K562 (cell line): ENCODE data around the gene CPSF7. TPM values are rescaled to one million over a fixed set of nuclear protein-coding genes. Genes with fewer than 3 reads are reported as not detected.

ENCODE experiments used
- ATAC-seq: fragments of 200-7000 bp; cut with Tn5 transposase; 3 replicates; pipeline ENCODE4 v1.9.1; 2020; ENCODE audit warnings: moderate library complexity
- BruUV-seq: library from RNA; stranded (reverse); fragments of 400-500 nt; replicated peaks from 2 replicates; lab custom pipeline; 2021; lab: Mats Ljungman, UMichigan
- CTCF ChIA-PET: fragments of 300-600 bp; formaldehyde crosslinking; extraction: SDS; loops from one replicate; lab custom pipeline; 2021; ENCODE audit warnings: low intra/inter-chr PET ratio; lab: Yijun Ruan, JAX
- POLR2A ChIA-PET: fragments of 300-600, 350-650 bp; sonication (Branson Sonifier 250); formaldehyde crosslinking; extraction: SDS; loops from one replicate; lab custom pipeline; 2021; ENCODE audit warnings: antibody characterized with exemption, inconsistent platforms; lab: Yijun Ruan, JAX
- DNase-seq, 4 experiments: peaks; one replicate each; pipeline versions ENCODE4 v3.0.0 to v3.0.0-alpha.2; 2011 to 2018; ENCODE audit warnings: low spot score in 3 of 4, mixed read lengths in 3 of 4; ENCODE audit errors: extremely low read depth in 1 of 4
- FAIRE-seq: peaks from 2 replicates; lab custom pipeline; 2011; peaks lifted over from hg19 to GRCh38; lab: Jason Lieb, UNC
- H2AFZ ChIP-seq: 2 replicates; pipeline ENCODE4 v1.6.0; 2011; ENCODE audit warnings: low read depth, low read length, control low read depth, inconsistent platforms
- H3K27ac ChIP-seq: fragments of 200-600 bp; 3 replicates; pipeline ENCODE4 v1.8.0; 2011; ENCODE audit warnings: low read depth, mild to moderate bottlenecking, control low read depth, inconsistent platforms, low read length, moderate library complexity, mixed read lengths; ENCODE audit errors: extremely low read depth
- H3K27me3 ChIP-seq, 2 experiments: fragments of 300-600 bp in 1 of 2; 2 replicates in 1 of 2; 3 replicates in 1 of 2; pipeline versions ENCODE4 v1.6.0 to v1.8.0; 2011; ENCODE audit warnings: inconsistent platforms in 2 of 2, low read length in 2 of 2, mild to moderate bottlenecking in 1 of 2, mixed read lengths in 1 of 2, moderate library complexity in 1 of 2; ENCODE audit not compliant: control insufficient read depth in 2 of 2, insufficient read depth in 2 of 2
- H3K36me3 ChIP-seq: fragments of 300-600 bp; 3 replicates; pipeline ENCODE4 v1.8.0; 2011; ENCODE audit warnings: mild to moderate bottlenecking, low read length, inconsistent platforms; ENCODE audit not compliant: control insufficient read depth, insufficient read depth
- H3K4me1 ChIP-seq, 2 experiments: fragments of 200-600 bp in 1 of 2; replicated peaks in 1 of 2; 2 replicates in 1 of 2; 3 replicates in 1 of 2; pipeline versions ENCODE4 v1.5.1 to v1.8.0; 2011; ENCODE audit warnings: inconsistent platforms in 2 of 2, low read length in 2 of 2, mild to moderate bottlenecking in 1 of 2, mixed read lengths in 1 of 2, moderate library complexity in 1 of 2; ENCODE audit not compliant: control insufficient read depth in 2 of 2, insufficient read depth in 2 of 2
- H3K4me2 ChIP-seq: 2 replicates; pipeline ENCODE4 v1.6.1; 2011; ENCODE audit warnings: low read length, control low read depth, inconsistent platforms, mixed read lengths; ENCODE audit not compliant: insufficient read depth
- H3K4me3 ChIP-seq: fragments of 200-600 bp; sonication (generic), shearing (Covaris generic); 2 replicates; pipeline ENCODE4 v1.5.1; 2016; ENCODE audit warnings: control low read depth, inconsistent platforms
- H3K79me2 ChIP-seq: fragments of 200-600 bp; 3 replicates; pipeline ENCODE4 v1.8.0; 2011; ENCODE audit warnings: low read length, inconsistent platforms; ENCODE audit not compliant: control insufficient read depth, insufficient read depth
- H3K9ac ChIP-seq, 2 experiments: 2 replicates each; pipeline versions ENCODE4 v1.6.0 to v1.6.1; 2011; ENCODE audit warnings: low read depth in 2 of 2, low read length in 2 of 2, control low read depth in 1 of 2, inconsistent platforms in 1 of 2, mild to moderate bottlenecking in 1 of 2, mixed read lengths in 1 of 2; ENCODE audit not compliant: insufficient read depth in 1 of 2
- H3K9me1 ChIP-seq: one replicate; pipeline ENCODE4 v1.6.0; 2011; ENCODE audit warnings: inconsistent platforms, mild to moderate bottlenecking, low read length, moderate library complexity; ENCODE audit not compliant: control insufficient read depth, insufficient read depth
- H3K9me3 ChIP-seq: replicated peaks from 2 replicates; pipeline ENCODE4 v1.5.1; 2011; ENCODE audit warnings: low read depth, low read length, inconsistent platforms; ENCODE audit not compliant: control insufficient read depth, insufficient read depth
- H4K20me1 ChIP-seq: replicated peaks from 2 replicates; pipeline ENCODE4 v1.6.1; 2011; ENCODE audit warnings: low read length, inconsistent platforms, mixed read lengths; ENCODE audit not compliant: control insufficient read depth, insufficient read depth
- MAFK ChIP-seq: IDR thresholded peaks from 2 replicates; pipeline ENCODE4 v1.6.1; 2011; ENCODE audit warnings: low read length, improper control_type of control experiment
- NELFE ChIP-seq: IDR thresholded peaks from 2 replicates; pipeline ENCODE4 v1.6.1; 2011; ENCODE audit warnings: mild to moderate bottlenecking; ENCODE audit not compliant: insufficient read depth, insufficient read length
- NR1H2 ChIP-seq: sonication (generic); formaldehyde crosslinking; IDR thresholded peaks from 2 replicates; pipeline ENCODE4 v1.4.0; 2020; ENCODE audit warnings: mild to moderate bottlenecking, missing genetic modification reagents
- PURB ChIP-seq: sonication (generic); formaldehyde crosslinking; IDR thresholded peaks from 2 replicates; pipeline ENCODE4 v1.9.0; 2021; ENCODE audit warnings: low read depth, mild to moderate bottlenecking, missing genetic modification reagents
- RFX1 ChIP-seq: fragments of 450-650 bp; IDR thresholded peaks from 2 replicates; pipeline ENCODE4 v1.6.1; 2016; ENCODE audit warnings: mild to moderate bottlenecking, moderate library complexity
- RUNX1 ChIP-seq: sonication (generic); IDR thresholded peaks from 2 replicates; pipeline ENCODE4 v1.6.1; 2016; ENCODE audit warnings: antibody characterized with exemption, low read depth
- SMAD2 ChIP-seq: fragments of 150-350 bp; IDR thresholded peaks from 2 replicates; pipeline ENCODE4 v1.6.1; 2014; ENCODE audit warnings: low read depth, mild to moderate bottlenecking, low read length
- TAF1 ChIP-seq: IDR thresholded peaks from 2 replicates; pipeline ENCODE4 v1.6.1; 2011; ENCODE audit warnings: mild to moderate bottlenecking, low read length, moderate library complexity; ENCODE audit not compliant: insufficient read depth, control insufficient read depth, severe bottlenecking; ENCODE audit errors: extremely low read depth
- THAP12 ChIP-seq: fragments of 250-450 bp; sonication (Bioruptor Pico); IDR thresholded peaks from 2 replicates; pipeline ENCODE4 v1.9.0; 2021; ENCODE audit warnings: mild to moderate bottlenecking, inconsistent platforms
- ZBTB43 ChIP-seq: sonication (generic); formaldehyde crosslinking; IDR thresholded peaks from 2 replicates; pipeline ENCODE4 v1.8.0; 2023; ENCODE audit warnings: mild to moderate bottlenecking, missing genetic modification reagents
- ZNF143 ChIP-seq: sonication (generic); formaldehyde crosslinking; IDR thresholded peaks from 2 replicates; pipeline ENCODE4 v1.9.0; 2022; ENCODE audit warnings: mild to moderate bottlenecking, missing genetic modification reagents
- ZNF76 ChIP-seq: fragments of 250-450 bp; sonication (Bioruptor Pico); IDR thresholded peaks from 2 replicates; pipeline ENCODE4 v1.4.0; 2020; ENCODE audit warnings: mild to moderate bottlenecking, moderate library complexity, borderline replicate concordance
- WGBS: fragments of 100-300 bp; shearing (Covaris generic); methylation state at CpG from one replicate; pipeline ENCODE4 v1.1.6; 2016; ENCODE audit warnings: low coverage, mixed read lengths; ENCODE audit not compliant: insufficient coverage; ENCODE audit errors: missing lambda C conversion rate; 5-methylcytosine and 5-hydroxymethylcytosine counted together
- in situ Hi-C: fragments of 300-500 bp; cut with MboI; formaldehyde crosslinking; loops from 4 replicates; pipeline ENCODE4 v1.15.0; 2018; ENCODE audit warnings: inconsistent platforms, mixed read lengths
- intact Hi-C: fragments of 100-400 bp; cut with micrococcal nuclease; formaldehyde crosslinking; loops from 2 replicates; pipeline ENCODE4 v1.14.2; 2022
- polyA plus RNA-seq, 8 experiments: library from polyadenylated mRNA; depleted of rRNA in 4 of 8; stranded (reverse) in 5 of 8; unstranded in 3 of 8; fragments of >200 nt; fragmentation: Nextera tagmentation in 2 of 8; fragmentation: Illumina TruSeq in 1 of 8; extraction: Ambion mirVana in 2 of 8; extraction: Trizol in 1 of 8; gene quantifications; 2 replicates each; pipeline versions ENCODE4 v1.2.1 to v1.2.3, GENCODE V29; 2011 to 2014; ENCODE audit warnings: inconsistent platforms in 1 of 8, missing spikeins in 1 of 8
- total RNA-seq, 7 experiments: library from RNA; depleted of rRNA in 6 of 7; stranded (reverse); fragments of >200 nt in 6 of 7; fragmentation: Illumina TruSeq in 2 of 7; extraction: Trizol in 2 of 7; gene quantifications; 2 replicates each; pipeline versions ENCODE4 v1.2.1 to v1.2.3, GENCODE V29; 2011 to 2021; ENCODE audit warnings: low replicate concordance in 1 of 7
- TF ChIP-seq, protein P1 (sequence below): sonication (generic); formaldehyde crosslinking; IDR thresholded peaks from 2 replicates; pipeline ENCODE4 v1.8.1; 2023; ENCODE audit warnings: mild to moderate bottlenecking, missing genetic modification reagents, moderate library complexity
- TF ChIP-seq, protein P2 (sequence below): fragments of 250-450 bp; sonication (Bioruptor Pico); IDR thresholded peaks from 2 replicates; pipeline ENCODE4 v1.8.0; 2022; ENCODE audit warnings: moderate library complexity, mild to moderate bottlenecking, inconsistent platforms
- TF ChIP-seq, protein P3 (sequence below): conservative IDR thresholded peaks from 2 replicates; pipeline ENCODE4 v1.6.1; 2011; ENCODE audit warnings: low read depth, mild to moderate bottlenecking, low read length; ENCODE audit not compliant: control insufficient read depth

Gene CPSF7
- total and polyA plus RNA-seq, 9 of the 15 experiments (the other 6 are each of a cell fraction or from before 2014, with no cell fraction given) = 14.8 to 104 (median 44.1) TPM

DNA sequence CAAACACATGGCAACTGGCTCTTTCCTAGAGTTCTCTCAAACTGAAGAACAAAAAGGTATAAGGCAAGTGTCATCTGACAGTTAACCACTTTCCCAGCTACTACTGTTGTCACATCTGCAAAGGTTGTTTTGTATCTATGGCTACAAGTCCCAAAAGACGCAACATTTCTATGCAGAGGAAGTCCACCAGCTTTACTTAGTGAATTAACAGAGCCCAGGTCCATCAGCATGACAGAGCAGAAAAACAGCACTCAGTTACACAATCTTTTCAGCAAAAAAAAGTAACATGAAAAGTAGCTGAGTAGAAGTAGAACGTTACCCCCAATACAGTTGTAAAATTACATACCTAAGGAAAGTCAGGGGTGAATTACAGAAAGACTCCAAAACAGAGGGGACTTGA, 12.1 kb downstream of the CPSF7 start:
- WGBS = 67% methylated on average over 2 of the region's 2 CpGs
- BruUV-seq = no TSS peak
- H3K9me3 ChIP-seq = no peaks in the 10 kb centered on the region
- POLR2A ChIA-PET = interaction anchor here (0.6 to 1.6 kb wide), 8 partner anchors 8 to 636 kb away, joined by 3 to 7 read pairs (median 4); partner anchors contain the start of genes CPSF7 and SDHAF2
- FAIRE-seq = no peak
- H3K9ac ChIP-seq = no peak overlapping the region
- H3K9me1 ChIP-seq = no peaks in the 10 kb centered on the region
- in situ Hi-C loops = no loop called here
- no peak for DNase-seq
- H3K4me1 ChIP-seq = peaks cover 0 to 2% of the 10 kb centered on the region in 2 experiments; a peak in 2 of 5 replicates
- intact Hi-C loops = no loop called here
- H3K27me3 ChIP-seq = no peaks in the 10 kb centered on the region
- H3K79me2 ChIP-seq = peaks cover 48% of the 10 kb centered on the region
- H3K27ac ChIP-seq = peak overlapping the region; percentile 34; the same call in 2 of the 3 replicates
- H3K36me3 ChIP-seq = peaks cover 99% of the 10 kb centered on the region
- CTCF ChIA-PET = no interaction called here
- H3K4me2 ChIP-seq = no peak overlapping the region
- ATAC-seq = no peak; the same call in 2 of the 3 replicates
- peaks cover 15% of the 10 kb centered on the region; the same call in 1 of the 2 replicates for H4K20me1 ChIP-seq
- no peak overlapping the region for H2AFZ ChIP-seq
- H3K4me3 ChIP-seq = no peak overlapping the region
- TF ChIP-seq SMAD2 (no peak), ZBTB43 (no peak), ZNF76 (CRISPR knock-in tag) (no peak), TAF1 (no peak), MAFK (peak; percentile 30; the same call in 1 of the 2 replicates), RFX1 (peak; percentile 38), NR1H2 (CRISPR knock-in tag) (no peak), NELFE (no peak), THAP12 (CRISPR knock-in tag) (no peak), PURB (CRISPR knock-in tag) (no peak), RUNX1 (no peak), ZNF143 (no peak)
- TF ChIP-seq, protein P1, sequence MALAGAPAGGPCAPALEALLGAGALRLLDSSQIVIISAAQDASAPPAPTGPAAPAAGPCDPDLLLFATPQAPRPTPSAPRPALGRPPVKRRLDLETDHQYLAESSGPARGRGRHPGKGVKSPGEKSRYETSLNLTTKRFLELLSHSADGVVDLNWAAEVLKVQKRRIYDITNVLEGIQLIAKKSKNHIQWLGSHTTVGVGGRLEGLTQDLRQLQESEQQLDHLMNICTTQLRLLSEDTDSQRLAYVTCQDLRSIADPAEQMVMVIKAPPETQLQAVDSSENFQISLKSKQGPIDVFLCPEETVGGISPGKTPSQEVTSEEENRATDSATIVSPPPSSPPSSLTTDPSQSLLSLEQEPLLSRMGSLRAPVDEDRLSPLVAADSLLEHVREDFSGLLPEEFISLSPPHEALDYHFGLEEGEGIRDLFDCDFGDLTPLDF (CRISPR knock-in tag) = no peak
- TF ChIP-seq, protein P2, sequence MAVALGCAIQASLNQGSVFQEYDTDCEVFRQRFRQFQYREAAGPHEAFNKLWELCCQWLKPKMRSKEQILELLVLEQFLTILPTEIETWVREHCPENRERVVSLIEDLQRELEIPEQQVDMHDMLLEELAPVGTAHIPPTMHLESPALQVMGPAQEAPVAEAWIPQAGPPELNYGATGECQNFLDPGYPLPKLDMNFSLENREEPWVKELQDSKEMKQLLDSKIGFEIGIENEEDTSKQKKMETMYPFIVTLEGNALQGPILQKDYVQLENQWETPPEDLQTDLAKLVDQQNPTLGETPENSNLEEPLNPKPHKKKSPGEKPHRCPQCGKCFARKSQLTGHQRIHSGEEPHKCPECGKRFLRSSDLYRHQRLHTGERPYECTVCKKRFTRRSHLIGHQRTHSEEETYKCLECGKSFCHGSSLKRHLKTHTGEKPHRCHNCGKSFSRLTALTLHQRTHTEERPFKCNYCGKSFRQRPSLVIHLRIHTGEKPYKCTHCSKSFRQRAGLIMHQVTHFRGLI (CRISPR knock-in tag) = no peak
- TF ChIP-seq, protein P3, sequence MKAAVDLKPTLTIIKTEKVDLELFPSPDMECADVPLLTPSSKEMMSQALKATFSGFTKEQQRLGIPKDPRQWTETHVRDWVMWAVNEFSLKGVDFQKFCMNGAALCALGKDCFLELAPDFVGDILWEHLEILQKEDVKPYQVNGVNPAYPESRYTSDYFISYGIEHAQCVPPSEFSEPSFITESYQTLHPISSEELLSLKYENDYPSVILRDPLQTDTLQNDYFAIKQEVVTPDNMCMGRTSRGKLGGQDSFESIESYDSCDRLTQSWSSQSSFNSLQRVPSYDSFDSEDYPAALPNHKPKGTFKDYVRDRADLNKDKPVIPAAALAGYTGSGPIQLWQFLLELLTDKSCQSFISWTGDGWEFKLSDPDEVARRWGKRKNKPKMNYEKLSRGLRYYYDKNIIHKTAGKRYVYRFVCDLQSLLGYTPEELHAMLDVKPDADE = no peak
